Activated effector memory CD4-positive, alpha-beta T cell treated with anti-CD3 and anti-CD28 coated beads, Interleukin-2, amount 50 U/mL, for 16 hours (primary cell): Measurements from ENCODE around the gene GRAP2.
"Not testable (repeated sequence)": the region's sequence is repeated elsewhere in the genome, so short reads cannot be mapped to it uniquely, and the experiment has no call there.

Experiments used
- DNase-seq: peaks from one replicate; pipeline ENCODE4 v3.0.0-alpha.2; 2020

The GRAP2 gene

GRCh38 chr22:39900306-39901227, at the start of gene GRAP2:
GRAP2 (plus strand) TSS chr22:39901084; CDS start chr22:39947107, 46,023 bp downstream.
- peak; percentile 84 for DNase-seq

- DNase-seq = no peak
Measured at GRCh38 chr22:39851606-39852315, 49.1 kb upstream of the GRAP2 start.

- DNase-seq = no peak
Measured at GRCh38 chr22:39852799-39853198, 48.1 kb upstream of the GRAP2 start.

- DNase-seq = no peak
Measured at GRCh38 chr22:39856588-39856987, 44.3 kb upstream of the GRAP2 start.

- no peak for DNase-seq
Measured at GRCh38 chr22:39859903-39860588, 40.8 kb upstream of the GRAP2 start.

- DNase-seq = no peak
Measured at GRCh38 chr22:39868741-39869140, 32.1 kb upstream of the GRAP2 start.

GRCh38 chr22:39869797-39870196, 31.1 kb upstream of the GRAP2 start:
- not testable (repeated sequence) for DNase-seq

- no peak for DNase-seq
Measured at GRCh38 chr22:39871008-39871798, 29.7 kb upstream of the GRAP2 start.

- DNase-seq = no peak
Measured at GRCh38 chr22:39872548-39872947, 28.3 kb upstream of the GRAP2 start.

GRCh38 chr22:39873965-39874364, 26.9 kb upstream of the GRAP2 start:
- DNase-seq = no peak

- DNase-seq = not testable (repeated sequence)
Measured at GRCh38 chr22:39875176-39875885, 25.6 kb upstream of the GRAP2 start.

- DNase-seq = no peak
Measured at GRCh38 chr22:39877079-39877845, 23.6 kb upstream of the GRAP2 start.

- DNase-seq = no peak
Measured at GRCh38 chr22:39880722-39881121, 20.2 kb upstream of the GRAP2 start.

- DNase-seq = no peak
Measured at GRCh38 chr22:39883057-39883456, 17.8 kb upstream of the GRAP2 start.

- not testable (repeated sequence) for DNase-seq
Measured at GRCh38 chr22:39889924-39890323, 11.0 kb upstream of the GRAP2 start.

- no peak for DNase-seq
Measured at GRCh38 chr22:39893526-39893925, 7.4 kb upstream of the GRAP2 start, which contains the start of gene ENTHD1. ENTHD1 (minus strand) TSS chr22:39893760; CDS start chr22:39887748, 6,012 bp downstream.

GRCh38 chr22:39894554-39895092, 6.3 kb upstream of the GRAP2 start:
- DNase-seq = no peak

- no peak for DNase-seq
Measured at GRCh38 chr22:39895682-39896081, 5.2 kb upstream of the GRAP2 start.

- no peak for DNase-seq
Measured at GRCh38 chr22:39896313-39896996, 4.4 kb upstream of the GRAP2 start.

- no peak for DNase-seq
Measured at GRCh38 chr22:39897841-39898240, 3.0 kb upstream of the GRAP2 start.
